SU-DHL-6 (cell line): ENCODE data around the gene NRG3.

ENCODE experiments used
- H2AFZ ChIP-seq: fragments of 200-600 bp; sonication (generic); 2 replicates; pipeline ENCODE4 v1.6.1; 2014; ENCODE audit warnings: low read depth, mild to moderate bottlenecking, moderate library complexity, mixed read lengths, antibody characterized with exemption, low read length; ENCODE audit not compliant: severe bottlenecking
- H3F3A ChIP-seq: fragments of 200-600 bp; shearing (Covaris generic); 2 replicates; pipeline ENCODE4 v1.6.0; 2016; ENCODE audit warnings: antibody characterized with exemption, mild to moderate bottlenecking; ENCODE audit not compliant: insufficient read depth
- H3K27ac ChIP-seq: fragments of 200-600 bp; sonication (generic); 2 replicates; pipeline ENCODE4 v1.5.1; 2016; ENCODE audit warnings: low read depth, mild to moderate bottlenecking, low read length, moderate library complexity, mixed read lengths
- H3K27me3 ChIP-seq: fragments of 200-600 bp; sonication (generic), shearing (Covaris generic); 2 replicates; pipeline ENCODE4 v1.6.0; 2014; ENCODE audit warnings: mild to moderate bottlenecking, low read length
- H3K36me3 ChIP-seq: fragments of 200-600 bp; sonication (generic); 2 replicates; pipeline ENCODE4 v1.6.1; 2014; ENCODE audit warnings: mild to moderate bottlenecking, low read length, mixed read lengths
- H3K4me2 ChIP-seq: fragments of 300-600, 200-600 bp; shearing (Covaris generic), sonication (generic); 2 replicates; pipeline ENCODE4 v1.6.0; 2014; ENCODE audit warnings: low read length, low read depth, mild to moderate bottlenecking; ENCODE audit not compliant: poor library complexity, severe bottlenecking
- H3K4me3 ChIP-seq: fragments of 200-600 bp; sonication (generic); 2 replicates; pipeline ENCODE4 v1.5.1; 2014; ENCODE audit warnings: antibody characterized with exemption, low read length, mild to moderate bottlenecking, mixed read lengths; ENCODE audit not compliant: insufficient read depth, poor library complexity, severe bottlenecking
- H3K79me2 ChIP-seq: fragments of 200-600 bp; sonication (generic); 2 replicates; pipeline ENCODE4 v1.6.1; 2014; ENCODE audit warnings: mild to moderate bottlenecking, low read length, moderate library complexity; ENCODE audit not compliant: insufficient read depth
- H3K9ac ChIP-seq: fragments of 200-600 bp; sonication (generic); 2 replicates; pipeline ENCODE4 v1.7.0; 2014; ENCODE audit warnings: mild to moderate bottlenecking, low read length
- H3K9me2 ChIP-seq: fragments of 200-600 bp; sonication (generic); replicated peaks from 2 replicates; pipeline ENCODE4 v1.6.1; 2014; ENCODE audit warnings: low read length; ENCODE audit not compliant: insufficient read depth
- H3K9me3 ChIP-seq: fragments of 200-600 bp; sonication (generic); 2 replicates; pipeline ENCODE4 v1.6.1; 2014; ENCODE audit warnings: low read length, mixed read lengths; ENCODE audit not compliant: insufficient read depth
- H4K20me1 ChIP-seq: fragments of 200-600 bp; sonication (generic); 2 replicates; pipeline ENCODE4 v1.6.1; 2014; ENCODE audit warnings: low read depth, mild to moderate bottlenecking, antibody characterized with exemption, low read length, moderate library complexity, mixed read lengths
- CTCF ChIP-seq: fragments of 200-600 bp; sonication (generic); IDR thresholded peaks from one replicate; pipeline ENCODE4 v1.5.1; 2017; ENCODE audit warnings: antibody characterized with exemption, mild to moderate bottlenecking, low read length, moderate library complexity; ENCODE audit not compliant: insufficient read depth, poor library complexity, severe bottlenecking
- EZH2phosphoT487 ChIP-seq: fragments of 200-600 bp; sonication (generic), shearing (Covaris generic); conservative IDR thresholded peaks from 2 replicates; pipeline ENCODE4 v1.6.1; 2018; ENCODE audit warnings: mild to moderate bottlenecking, antibody characterized with exemption, low read length, moderate library complexity, mixed read lengths

The NRG3 gene

GRCh38 chr10:82692458-82692857 lies 817.5 kb downstream of the NRG3 start:
- no peak overlapping the region for H3K9ac ChIP-seq
- no peaks in the 10 kb centered on the region for H4K20me1 ChIP-seq
- H3K36me3 ChIP-seq: no peaks in the 10 kb centered on the region
- no peaks in the 10 kb centered on the region for H3K9me2 ChIP-seq
- no peak overlapping the region for H3K27ac ChIP-seq
- H3K79me2 ChIP-seq: no peaks in the 10 kb centered on the region
- no peak overlapping the region for H3K4me3 ChIP-seq
- H3K4me2 ChIP-seq: no peak overlapping the region
- no peak overlapping the region for H2AFZ ChIP-seq
- TF ChIP-seq EZH2phosphoT487: no peak
- no peak for TF ChIP-seq CTCF
- no peaks in the 10 kb centered on the region for H3K27me3 ChIP-seq
- no peaks in the 10 kb centered on the region for H3F3A ChIP-seq
- no peaks in the 10 kb centered on the region for H3K9me3 ChIP-seq

GRCh38 chr10:82721831-82722230 lies 846.8 kb downstream of the NRG3 start:
- H3K36me3 ChIP-seq: no peaks in the 10 kb centered on the region
- no peak overlapping the region for H3K4me2 ChIP-seq
- H3K27me3 ChIP-seq: no peaks in the 10 kb centered on the region
- no peaks in the 10 kb centered on the region for H3K9me2 ChIP-seq
- H3K9ac ChIP-seq: no peak overlapping the region
- H3K27ac ChIP-seq: no peak overlapping the region
- TF ChIP-seq EZH2phosphoT487: no peak
- TF ChIP-seq CTCF: no peak
- no peaks in the 10 kb centered on the region for H3K79me2 ChIP-seq
- H3K9me3 ChIP-seq: no peaks in the 10 kb centered on the region
- no peaks in the 10 kb centered on the region for H4K20me1 ChIP-seq
- no peak overlapping the region for H3K4me3 ChIP-seq
- no peak overlapping the region for H2AFZ ChIP-seq
- H3F3A ChIP-seq: no peaks in the 10 kb centered on the region

GRCh38 chr10:82722273-82722672 lies 847.3 kb downstream of the NRG3 start:
- TF ChIP-seq EZH2phosphoT487 (no peak), CTCF (no peak)
- no peak overlapping the region for H3K4me3 ChIP-seq
- no peak overlapping the region for H3K4me2 ChIP-seq
- H3K79me2 ChIP-seq: no peaks in the 10 kb centered on the region
- H3K9me3 ChIP-seq: no peaks in the 10 kb centered on the region
- H3K9ac ChIP-seq: no peak overlapping the region
- no peaks in the 10 kb centered on the region for H3K9me2 ChIP-seq
- no peak overlapping the region for H2AFZ ChIP-seq
- H3F3A ChIP-seq: no peaks in the 10 kb centered on the region
- H3K27me3 ChIP-seq: no peaks in the 10 kb centered on the region
- no peak overlapping the region for H3K27ac ChIP-seq
- H4K20me1 ChIP-seq: no peaks in the 10 kb centered on the region
- H3K36me3 ChIP-seq: no peaks in the 10 kb centered on the region
